ENCODE measurements around the gene OAS3.

GRCh38 chr12:112932485-112933128, 5.7 kb upstream of the OAS3 start:
- TF ChIP-seq NFIX (CRISPR knock-in tag; IDR thresholded peaks at IDR 0.05; ENCODE audit: low read depth) (no peak), EZH2 (IDR thresholded peaks at IDR 0.05; ENCODE audit: borderline replicate concordance, low read depth, low read length) (no peak), EP300 (IDR thresholded peaks at IDR 0.05; ENCODE audit: low read length) (no peak), ZNF395 (CRISPR knock-in tag; IDR thresholded peaks at IDR 0.05) (no peak), GABPB1 (CRISPR knock-in tag; IDR thresholded peaks at IDR 0.05) (no peak), HMG20B (CRISPR knock-in tag; IDR thresholded peaks at IDR 0.05) (no peak), TAF1 (IDR thresholded peaks at IDR 0.05; ENCODE audit: control insufficient read depth, extremely low read depth, insufficient read depth, low read length, severe bottlenecking) (no peak), KAT2B (IDR thresholded peaks at IDR 0.05; ENCODE audit: low read depth, low read length) (no peak), POU5F1 (IDR thresholded peaks at IDR 0.05; ENCODE audit: borderline replicate concordance, low read depth, low read length, partially characterized antibody) (no peak), GMEB1 (CRISPR knock-in tag; IDR thresholded peaks at IDR 0.05) (no peak), BRCA1 (IDR thresholded peaks at IDR 0.05) (no peak), BRCA1 (CRISPR knock-in tag; IDR thresholded peaks at IDR 0.05) (no peak), PML (IDR thresholded peaks at IDR 0.05; ENCODE audit: low read length) (no peak), CHD1 (IDR thresholded peaks at IDR 0.05; ENCODE audit: low read length) (no peak)
